ENCODE results near the gene WASHC4.
"Not testable (repeated sequence)": the region's sequence is repeated elsewhere in the genome, so short reads cannot be mapped to it uniquely, and the experiment has no call there.

The WASHC4 gene

DNA sequence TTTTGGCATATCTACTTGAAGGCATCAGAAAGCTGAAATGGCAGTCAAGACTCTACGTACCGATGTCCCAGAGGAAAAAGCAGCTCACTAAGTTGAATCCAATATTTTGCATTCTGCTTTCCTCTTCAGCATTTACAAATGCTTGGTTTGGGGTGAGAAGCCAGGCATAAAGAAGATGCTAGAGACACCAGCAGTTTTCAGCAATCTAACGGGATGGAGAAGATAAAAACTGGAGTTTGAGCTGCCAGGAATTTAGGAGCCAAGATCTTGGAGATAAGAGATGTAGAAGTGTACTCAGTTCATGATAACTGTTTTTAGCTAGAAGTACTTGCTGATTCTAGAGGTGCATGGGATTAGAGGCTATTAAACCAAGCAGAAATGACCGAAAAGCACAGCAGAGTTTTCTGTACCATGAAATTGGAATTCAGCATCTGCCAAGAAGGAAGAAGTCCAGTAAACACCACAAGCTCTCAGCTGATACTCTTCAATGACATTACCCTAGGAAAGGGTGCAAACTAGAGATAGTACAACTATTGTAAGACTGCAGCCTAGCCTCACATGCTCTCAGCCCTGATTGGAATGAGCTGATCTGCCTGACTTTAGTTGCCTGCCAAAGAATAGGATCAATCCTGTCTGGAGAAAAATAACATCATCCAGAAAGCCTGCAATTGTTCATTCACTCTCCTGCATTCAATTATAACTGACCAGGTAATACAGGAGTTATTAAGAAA lies 15.9 kb upstream of the WASHC4 start:
- H3K4me3 ChIP-seq (ENCODE audit: low read depth, low read length), result peak overlapping the region; percentile 10

DNA sequence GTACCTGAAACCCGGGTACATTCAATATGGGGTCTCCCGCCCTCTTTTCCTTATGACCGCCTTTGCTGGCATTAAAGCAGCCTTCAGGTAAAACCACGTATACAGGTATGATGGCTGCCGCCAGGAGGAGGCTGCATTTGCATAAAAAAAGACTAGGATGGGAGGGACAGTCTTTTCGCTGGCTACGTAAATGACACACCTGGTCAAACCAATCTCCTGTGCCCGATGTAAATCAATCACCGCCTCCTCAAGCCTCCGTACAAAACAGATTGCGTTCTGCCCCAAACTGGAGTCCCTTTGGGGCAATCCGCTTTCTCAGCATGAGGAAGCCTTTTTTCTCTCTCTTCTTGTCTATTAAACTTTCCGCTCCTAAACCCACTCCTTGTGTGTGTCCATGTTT lies 15.2 kb upstream of the WASHC4 start:
- H3K4me3 ChIP-seq (ENCODE audit: low read depth, low read length), result peak overlapping the region; percentile 10

DNA sequence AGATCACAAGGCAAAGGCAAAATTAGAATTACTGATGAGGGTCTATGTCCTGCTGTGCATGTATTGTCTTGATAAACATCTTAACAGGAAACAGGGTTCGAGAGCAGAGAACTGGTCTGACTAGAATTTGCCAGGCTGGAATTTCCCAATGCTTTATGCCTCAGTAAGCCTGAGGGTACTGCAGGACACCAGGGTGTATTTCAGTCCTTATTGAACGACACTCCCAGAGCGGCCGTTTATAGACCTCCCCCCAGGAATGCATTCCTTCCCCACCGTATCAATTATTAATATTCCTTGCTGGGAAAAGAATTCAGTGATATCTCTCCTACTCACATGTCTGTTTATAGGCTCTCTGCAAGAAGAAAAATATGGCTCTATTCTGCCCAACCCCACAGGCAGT lies 12.2 kb upstream of the WASHC4 start:
- not testable (repeated sequence) for H3K4me3 ChIP-seq (ENCODE audit: low read depth, low read length)

DNA sequence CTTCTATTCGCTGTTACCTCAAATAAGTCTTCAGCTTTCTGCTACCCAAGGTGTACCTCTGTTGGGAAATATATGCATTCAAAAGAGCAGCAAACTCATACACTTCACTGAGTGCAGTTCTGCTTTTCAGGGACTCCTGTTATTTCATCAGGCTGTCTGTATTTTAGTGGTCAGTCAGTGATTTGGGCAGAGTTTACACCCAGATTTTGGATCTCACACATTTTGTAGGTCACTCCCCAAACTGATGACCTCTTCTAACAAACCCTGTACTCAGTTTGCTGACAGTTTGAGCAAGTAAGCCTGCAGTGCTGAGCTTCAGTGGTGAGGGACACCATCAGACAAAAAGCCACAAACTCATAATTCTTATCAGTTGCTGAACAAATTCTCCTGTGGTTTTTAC lies 8.2 kb upstream of the WASHC4 start:
- H3K4me3 ChIP-seq (ENCODE audit: low read depth, low read length), result no peak overlapping the region

DNA sequence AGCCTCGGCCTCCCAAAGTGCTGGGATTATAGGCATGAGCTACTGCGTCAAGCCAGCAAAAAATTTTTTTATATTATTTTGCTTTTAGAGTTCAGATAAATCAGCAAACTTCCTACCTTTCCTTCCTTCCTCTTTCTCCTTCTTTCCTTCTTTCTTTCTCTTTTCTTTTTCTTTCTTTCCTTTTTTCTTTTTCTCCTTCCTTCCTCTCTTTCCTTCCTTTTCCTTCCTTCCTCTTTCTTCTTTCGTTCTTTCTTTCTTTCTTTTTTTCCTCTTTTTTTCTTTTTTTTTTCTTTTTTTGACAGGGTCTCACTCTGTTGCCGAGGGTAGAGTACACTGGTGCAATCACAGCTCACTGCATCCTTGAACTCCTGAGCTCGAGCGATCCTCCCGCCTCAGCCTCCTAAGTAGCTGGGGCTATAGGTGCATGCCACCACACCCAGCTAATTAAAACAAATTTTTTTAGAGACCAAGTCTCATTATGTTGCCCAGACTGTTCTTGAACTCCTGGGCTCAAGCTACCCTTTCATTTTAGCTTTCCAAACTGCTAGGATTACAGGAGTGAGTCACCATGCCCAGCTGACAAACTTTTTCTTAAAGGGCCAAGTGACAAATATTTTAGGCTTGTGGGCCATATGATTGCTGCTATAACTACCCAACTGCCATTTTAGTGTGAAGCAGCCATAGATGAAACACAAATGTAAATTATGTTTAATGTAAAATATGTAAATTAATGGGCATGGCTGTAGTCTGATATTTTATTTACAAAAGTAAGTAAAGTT lies 7.1 kb upstream of the WASHC4 start:
- no peak overlapping the region for H3K4me3 ChIP-seq (ENCODE audit: low read depth, low read length)

DNA sequence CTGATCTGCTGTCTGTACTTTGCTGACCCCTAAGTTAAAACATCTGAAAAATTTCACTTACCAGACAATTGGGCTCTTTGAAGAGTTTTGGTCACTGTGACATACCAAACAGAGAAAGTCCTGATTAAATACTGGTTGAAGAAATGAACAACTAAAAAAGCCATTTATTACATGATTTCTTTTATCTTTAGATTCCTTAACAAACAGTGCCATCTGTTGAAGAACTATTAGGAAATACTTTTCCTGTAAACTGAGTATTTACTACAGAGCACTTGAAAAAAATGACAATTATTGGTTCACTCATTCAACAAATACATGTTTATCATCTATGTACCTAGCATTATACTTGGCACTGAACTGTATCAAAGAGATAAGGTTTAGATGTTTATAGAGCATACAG lies 6.5 kb upstream of the WASHC4 start:
- no peak overlapping the region for H3K4me3 ChIP-seq (ENCODE audit: low read depth, low read length)

DNA sequence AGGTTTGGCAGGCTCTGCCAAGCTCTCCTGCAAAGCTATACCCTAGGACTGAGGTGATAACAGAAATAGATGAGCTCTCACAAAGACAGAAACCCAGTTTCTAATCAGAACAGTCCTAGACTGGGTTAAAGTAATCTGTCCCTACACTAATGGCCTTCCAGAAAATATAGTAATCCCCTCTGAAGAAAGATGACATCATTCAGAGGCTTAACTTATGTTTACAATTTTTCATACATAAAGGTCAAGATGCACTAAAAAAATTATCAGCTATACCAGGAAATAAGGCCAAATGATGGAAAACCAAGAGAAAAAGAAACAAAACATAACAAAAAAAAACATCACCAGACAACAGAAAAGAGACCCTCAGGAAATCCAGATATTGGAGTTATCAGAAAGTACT lies 4.9 kb upstream of the WASHC4 start:
- H3K4me3 ChIP-seq (ENCODE audit: low read depth, low read length), result no peak overlapping the region

DNA sequence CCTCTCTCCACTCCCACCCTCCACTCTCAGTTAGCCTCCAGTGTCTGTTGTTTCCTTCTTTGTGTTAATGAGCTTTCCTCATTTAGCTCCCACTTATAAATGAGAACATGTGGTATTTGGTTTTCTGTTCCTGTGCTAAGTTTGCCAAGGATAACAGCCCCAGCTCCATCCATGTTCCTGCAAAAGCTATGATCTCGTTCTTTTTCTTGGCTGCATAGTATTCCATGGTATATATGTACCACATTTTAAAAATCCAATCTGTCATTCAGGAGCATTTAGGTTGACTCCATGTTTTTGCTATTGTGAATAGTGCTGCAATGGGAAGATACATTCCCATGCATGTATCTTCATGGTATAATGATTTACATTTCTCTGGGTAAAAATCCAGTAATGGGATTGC lies 2.8 kb upstream of the WASHC4 start:
- H3K4me3 ChIP-seq (ENCODE audit: low read depth, low read length), result no peak overlapping the region

DNA sequence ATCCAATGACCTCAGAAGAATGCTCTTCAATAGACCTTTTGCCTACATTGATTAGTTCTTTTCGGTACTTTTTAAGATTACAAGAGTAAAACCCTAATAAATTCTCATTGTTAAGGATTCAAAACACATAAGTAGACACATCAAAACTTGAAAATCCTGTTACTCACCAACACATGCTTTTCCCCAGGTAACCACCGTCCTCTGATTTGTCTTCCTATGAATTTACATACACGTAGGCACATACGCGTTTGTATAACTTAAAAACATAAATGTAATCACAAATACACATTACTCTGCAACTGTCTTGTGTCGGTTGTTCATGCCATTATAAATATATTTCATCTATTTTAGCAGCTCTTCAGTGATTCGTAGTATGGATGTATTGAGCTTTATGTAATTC lies 910 bp upstream of the WASHC4 start:
- peak overlapping the region; percentile 99 for H3K4me3 ChIP-seq (ENCODE audit: low read depth, low read length)

DNA sequence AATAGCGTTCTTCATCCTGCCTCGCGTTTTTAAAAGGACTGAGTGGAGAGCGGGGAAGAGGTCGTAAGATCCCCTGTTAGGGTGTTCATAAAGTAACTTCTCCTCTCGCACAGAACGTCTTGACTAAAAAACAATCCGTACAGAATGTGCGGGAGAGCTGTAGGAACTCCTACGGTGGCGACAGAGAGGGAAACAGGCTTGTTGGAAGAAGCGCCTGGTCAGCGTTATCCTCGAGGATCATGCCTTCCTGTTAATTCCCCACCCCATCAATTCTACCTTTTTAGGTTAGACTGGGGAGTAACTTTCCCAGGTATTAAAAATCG lies 399 bp upstream of the WASHC4 start:
- peak overlapping the region; percentile 99 for H3K4me3 ChIP-seq (ENCODE audit: low read depth, low read length)

DNA sequence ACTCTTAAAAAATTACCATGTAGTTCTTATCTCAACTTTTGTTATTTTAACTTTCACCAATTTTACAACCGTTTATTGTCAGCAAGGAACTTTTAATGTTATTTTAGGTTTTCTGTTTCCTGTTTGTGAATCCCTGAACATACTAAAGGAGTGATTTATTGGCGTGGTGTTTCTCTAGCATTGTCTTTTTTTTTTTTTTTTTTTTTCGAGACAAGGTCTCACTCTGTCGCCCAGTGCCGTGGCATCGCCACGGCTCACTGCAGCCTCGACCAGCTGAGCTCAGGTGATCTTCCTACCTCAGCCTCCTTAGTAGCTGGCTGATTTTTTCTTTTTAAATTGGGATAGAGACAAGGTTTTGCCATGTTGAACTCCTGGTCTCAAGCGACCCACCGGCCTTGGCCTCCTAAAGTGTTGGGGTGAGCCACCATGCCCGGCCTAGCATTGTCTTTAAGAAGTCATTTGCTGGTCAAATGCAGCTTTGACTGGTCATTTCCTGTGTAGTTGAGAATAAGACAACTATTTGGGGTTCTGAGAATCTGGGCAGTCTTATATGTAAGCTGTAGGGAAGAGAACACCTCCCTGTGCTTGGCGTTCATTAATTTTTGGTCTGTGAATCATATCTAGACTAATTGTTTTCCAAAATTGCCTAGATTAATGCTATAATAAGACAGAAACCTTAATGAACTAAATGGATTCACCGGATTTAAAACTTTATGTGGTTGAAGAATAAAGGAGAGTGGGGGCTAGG lies 2.1 kb downstream of the WASHC4 start:
- H3K4me3 ChIP-seq (ENCODE audit: low read depth, low read length), result no peak overlapping the region

DNA sequence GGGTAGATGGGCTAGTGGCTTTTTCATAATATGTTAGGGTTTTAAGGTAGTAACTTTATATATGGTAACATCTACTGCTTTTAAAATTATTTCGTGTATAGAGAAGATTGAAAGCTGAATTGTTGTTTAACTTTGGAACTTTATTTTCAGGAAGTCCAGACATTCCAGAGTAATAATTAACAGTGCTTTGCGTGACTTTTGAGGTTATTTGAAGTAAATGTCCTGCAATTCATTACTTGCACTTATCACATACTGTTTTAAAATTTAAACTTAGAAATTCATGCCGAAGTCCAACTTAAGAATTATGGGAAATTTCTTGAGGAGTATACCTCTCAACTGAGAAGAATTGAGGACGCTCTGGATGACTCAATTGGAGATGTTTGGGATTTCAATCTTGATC lies 3.3 kb downstream of the WASHC4 start:
- no peak overlapping the region for H3K4me3 ChIP-seq (ENCODE audit: low read depth, low read length)

DNA sequence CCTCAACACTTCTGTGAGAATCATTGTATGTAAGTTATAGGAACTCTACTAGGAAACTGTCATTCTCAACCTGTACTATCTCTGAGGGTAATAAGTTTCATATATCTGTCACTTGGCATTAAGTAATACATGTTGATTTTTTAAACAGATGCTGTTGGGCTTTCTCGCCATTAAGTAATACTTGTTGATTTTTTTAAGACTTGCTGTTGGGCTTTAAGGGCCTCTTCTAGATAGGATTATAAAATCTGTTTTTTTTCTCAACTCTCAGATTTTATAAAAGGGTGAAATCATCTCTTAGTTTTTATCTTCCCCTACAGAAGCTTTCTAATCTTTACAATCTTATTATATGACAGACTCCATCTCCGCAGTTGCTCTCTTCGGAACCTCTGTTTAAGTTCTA lies 5.6 kb downstream of the WASHC4 start:
- no peak overlapping the region for H3K4me3 ChIP-seq (ENCODE audit: low read depth, low read length)

DNA sequence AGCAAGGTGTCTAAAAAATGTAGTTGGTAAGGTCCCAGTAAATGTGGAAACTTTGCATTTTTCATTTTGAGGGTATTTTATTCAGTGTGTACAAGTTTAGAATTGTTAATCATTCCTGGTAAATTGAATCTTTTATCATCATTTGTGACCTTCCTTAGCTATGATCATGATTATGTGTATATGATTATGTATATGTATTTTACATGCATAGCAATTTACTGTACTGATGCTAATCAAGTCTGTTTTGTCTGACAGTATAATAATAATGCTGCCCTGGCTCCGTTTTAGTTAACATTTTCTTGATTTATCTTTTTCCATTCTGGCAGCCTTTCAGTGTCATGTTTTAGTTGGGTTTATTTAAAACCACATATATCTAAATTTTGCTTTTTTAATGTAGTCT lies 9.4 kb downstream of the WASHC4 start:
- H3K4me3 ChIP-seq (ENCODE audit: low read depth, low read length), result no peak overlapping the region

DNA sequence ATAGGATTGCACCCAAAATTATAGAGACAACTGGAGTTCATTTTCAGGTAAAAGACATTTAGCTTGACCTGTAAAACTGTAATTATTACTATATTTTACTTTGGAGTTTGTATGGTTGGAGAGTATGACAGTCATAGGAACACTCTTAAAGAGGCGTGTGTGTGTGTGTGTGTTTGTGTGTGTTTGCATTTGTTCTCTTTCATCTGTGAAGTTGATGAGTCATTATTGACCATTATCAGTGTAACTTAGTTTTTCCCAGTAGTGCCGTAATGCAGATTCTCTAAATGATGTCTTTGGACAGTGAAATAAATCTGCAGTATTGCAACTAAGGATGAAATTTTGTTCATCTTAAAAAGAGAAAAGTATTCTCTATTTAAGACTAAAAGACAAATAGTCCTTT lies 13.0 kb downstream of the WASHC4 start:
- no peak overlapping the region for H3K4me3 ChIP-seq (ENCODE audit: low read depth, low read length)

DNA sequence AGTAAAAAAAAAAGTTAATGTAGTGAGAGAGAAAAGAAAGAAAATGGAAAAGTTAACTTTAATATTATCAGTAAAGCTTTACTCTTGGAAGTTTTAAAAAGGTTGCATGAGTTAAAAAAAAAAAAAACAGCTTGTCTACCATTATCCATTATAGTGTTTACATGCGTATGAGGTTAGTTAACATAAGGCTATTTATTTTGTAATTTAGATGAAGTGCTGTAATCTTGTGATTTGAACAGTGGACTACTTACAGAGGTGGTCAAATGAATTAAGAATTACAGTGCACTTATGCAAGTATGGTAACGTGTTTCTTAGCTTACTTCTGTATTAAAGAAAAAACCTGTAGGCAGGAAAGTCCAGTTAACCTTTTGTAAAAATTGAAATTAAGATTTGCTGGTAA lies 30.7 kb downstream of the WASHC4 start:
- H3K4me3 ChIP-seq (ENCODE audit: low read depth, low read length), result no peak overlapping the region

DNA sequence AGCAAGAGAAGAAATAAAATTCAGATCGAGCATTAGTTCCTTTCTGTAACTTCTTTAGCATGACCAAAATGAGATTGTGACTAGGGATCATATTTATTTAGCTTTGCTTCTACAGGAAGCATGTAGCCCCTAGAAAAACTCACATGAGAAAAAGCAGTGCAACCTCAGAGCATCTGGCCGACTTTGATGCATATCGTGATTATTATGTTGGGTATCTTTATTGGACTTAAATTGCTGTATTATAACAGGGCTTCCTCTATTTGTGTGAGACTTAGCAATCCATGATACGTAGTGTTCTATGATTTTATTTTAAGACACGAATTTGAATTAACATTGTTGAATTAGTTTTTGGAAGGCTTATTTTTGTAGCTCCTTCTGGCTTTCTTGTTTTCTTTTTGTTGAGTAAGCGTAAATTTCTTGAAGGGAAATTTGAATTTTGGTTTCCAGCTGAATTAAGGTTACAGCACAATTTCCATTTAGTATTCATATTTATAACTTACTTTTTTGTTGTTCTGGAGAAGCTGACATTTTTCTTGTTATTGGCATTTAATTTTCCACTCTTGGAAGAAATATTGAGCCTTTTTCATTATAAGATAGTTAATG lies 33.9 kb downstream of the WASHC4 start:
- no peak overlapping the region for H3K4me3 ChIP-seq (ENCODE audit: low read depth, low read length)

DNA sequence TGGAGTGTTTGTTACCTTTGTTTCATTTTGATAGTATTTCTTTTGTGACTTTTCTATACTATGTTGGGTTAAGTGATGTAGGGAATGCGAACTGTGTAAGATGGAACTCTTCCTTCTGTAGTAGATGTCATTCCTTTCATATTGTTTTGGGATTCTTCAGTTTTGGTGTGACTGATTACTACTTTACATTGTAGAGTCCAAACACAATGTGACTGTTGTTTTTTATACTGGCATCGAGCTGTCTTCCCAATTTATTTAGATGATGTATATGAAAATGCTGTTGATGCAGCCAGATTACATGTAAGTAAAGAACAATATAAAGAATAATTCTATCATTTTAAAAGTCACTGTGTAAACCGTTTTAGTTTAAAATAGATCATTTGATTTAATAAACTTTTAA lies 34.7 kb downstream of the WASHC4 start:
- no peak overlapping the region for H3K4me3 ChIP-seq (ENCODE audit: low read depth, low read length)

DNA sequence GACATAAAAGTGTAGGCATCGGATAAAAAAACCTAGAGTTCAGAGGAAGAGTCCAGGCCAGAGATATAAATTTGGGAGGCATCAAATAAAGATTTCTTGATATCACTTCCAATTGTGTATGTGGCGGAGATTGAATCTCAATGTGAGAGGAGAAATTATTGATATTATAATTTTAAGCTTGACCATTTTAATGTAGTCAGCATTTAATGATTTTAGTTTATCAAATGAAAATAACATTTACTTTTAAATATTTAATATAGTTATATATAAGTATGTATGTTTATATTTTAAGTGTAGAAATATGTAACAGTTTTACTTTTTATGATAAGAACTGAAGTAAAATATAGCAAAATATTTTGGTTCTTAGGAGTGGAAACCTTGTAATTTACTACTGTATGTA lies 48.7 kb downstream of the WASHC4 start:
- no peak overlapping the region for H3K4me3 ChIP-seq (ENCODE audit: low read depth, low read length)

DNA sequence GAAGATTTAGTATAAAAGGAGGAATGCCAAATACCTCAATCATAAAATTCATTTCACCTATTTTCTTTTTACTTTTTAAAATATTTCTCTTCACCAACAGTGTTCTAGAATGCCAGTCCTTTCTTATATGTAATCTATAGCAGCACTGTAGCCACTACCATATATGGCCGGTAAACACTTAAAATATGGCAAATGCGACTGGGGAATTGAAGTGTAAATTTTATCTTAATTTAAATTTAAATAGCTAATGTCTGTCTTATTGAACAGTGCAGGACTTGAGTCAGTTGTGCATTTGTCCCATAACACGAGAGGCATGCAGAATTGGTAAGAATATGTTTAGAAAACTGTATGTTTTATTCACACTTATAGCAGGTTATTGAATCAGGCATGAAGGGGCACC lies 50.1 kb downstream of the WASHC4 start:
- H3K4me3 ChIP-seq (ENCODE audit: low read depth, low read length), result no peak overlapping the region

DNA sequence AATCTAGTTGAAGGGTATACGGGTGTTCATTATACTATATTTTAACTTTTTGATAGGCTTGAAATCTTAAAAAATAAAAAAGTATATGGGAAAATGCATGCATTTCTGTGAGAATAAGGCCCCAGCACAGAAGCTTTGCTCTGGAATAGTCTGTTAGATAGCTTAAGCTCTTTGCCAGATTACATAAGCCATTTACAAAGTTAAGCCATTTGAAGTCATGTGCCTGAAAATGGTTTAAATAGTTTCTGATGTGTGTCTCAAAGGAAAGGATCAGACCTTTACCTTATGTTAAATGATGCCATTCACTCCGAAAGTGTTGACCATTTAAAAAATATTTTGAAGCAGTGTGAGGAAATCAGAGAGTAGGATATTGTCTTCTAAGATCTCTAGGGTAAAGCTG lies 51.3 kb downstream of the WASHC4 start:
- H3K4me3 ChIP-seq (ENCODE audit: low read depth, low read length), result no peak overlapping the region

DNA sequence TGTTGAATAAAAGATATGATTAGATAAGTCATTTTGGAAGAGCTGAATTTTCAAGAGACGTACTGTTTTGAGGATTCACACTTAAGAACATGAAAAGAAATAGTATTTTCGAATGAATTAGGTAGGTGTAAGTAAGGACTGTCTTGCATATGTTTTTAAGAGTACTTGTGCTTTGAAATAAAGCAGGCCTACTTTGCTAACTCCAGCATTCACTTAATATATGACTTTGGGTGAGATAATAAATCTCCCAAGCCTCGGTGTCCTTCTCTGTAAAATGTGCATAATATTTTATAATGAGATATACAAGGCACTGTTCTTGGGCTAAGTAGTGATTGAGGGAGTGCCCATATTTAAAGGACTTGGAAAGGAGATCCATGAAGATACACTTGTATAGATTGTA lies 54.6 kb downstream of the WASHC4 start:
- H3K4me3 ChIP-seq (ENCODE audit: low read depth, low read length), result no peak overlapping the region

All from iPS-11a (cell line).